ENCODE data around the gene CPED1.
"Not testable (repeated sequence)": the region's sequence is repeated elsewhere in the genome, so short reads cannot be mapped to it uniquely, and the experiment has no call there.

Gene CPED1

DNA sequence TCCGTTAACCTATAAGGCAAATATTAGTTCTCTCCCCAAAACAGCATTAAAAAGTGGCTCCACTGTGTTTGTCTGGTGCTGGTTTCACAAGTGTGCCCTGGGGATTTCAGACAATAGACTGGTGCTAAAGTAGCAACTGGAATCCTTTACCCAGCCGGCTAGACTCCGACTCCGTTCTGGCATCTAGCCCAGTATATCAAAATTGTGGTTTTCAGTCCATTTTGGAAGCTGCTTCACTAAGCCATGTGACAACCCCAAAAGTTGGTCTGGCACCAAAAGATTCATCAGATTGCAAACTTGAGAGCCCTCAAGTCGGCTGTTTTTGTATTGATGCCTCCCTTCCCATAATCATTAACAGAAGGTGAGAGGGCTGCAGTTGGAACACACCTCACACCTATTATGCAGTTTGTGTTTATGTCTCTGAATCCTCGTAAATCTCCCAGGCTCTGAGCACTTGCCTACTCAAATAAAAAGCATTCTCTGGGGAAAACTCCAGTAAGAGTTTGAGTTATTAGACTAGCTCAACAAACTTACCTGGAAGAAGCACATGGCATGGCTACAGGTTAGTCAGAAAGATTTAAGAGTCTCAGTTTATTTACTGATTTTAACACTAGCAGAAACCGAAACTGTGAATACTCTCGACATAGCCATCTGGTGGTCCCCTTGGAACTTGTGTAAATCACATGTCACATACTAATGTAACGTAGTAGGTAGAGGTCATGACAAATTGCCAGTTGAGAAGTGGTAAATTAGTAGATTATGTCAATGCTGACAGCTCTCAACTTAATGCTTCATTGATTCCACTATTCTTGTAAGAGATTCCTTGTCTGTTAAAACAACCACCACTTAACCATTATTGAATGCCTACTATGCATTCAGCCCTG is 325.5 kb downstream of the CPED1 start:
- H3K4me3 ChIP-seq (ENCODE audit: low read depth, low read length) = no peak overlapping the region
- TF ChIP-seq, protein P1, sequence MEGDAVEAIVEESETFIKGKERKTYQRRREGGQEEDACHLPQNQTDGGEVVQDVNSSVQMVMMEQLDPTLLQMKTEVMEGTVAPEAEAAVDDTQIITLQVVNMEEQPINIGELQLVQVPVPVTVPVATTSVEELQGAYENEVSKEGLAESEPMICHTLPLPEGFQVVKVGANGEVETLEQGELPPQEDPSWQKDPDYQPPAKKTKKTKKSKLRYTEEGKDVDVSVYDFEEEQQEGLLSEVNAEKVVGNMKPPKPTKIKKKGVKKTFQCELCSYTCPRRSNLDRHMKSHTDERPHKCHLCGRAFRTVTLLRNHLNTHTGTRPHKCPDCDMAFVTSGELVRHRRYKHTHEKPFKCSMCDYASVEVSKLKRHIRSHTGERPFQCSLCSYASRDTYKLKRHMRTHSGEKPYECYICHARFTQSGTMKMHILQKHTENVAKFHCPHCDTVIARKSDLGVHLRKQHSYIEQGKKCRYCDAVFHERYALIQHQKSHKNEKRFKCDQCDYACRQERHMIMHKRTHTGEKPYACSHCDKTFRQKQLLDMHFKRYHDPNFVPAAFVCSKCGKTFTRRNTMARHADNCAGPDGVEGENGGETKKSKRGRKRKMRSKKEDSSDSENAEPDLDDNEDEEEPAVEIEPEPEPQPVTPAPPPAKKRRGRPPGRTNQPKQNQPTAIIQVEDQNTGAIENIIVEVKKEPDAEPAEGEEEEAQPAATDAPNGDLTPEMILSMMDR (conservative IDR thresholded peaks at IDR 0.05; ENCODE audit: low read depth, low read length) = no peak
- DNase-seq (ENCODE audit: low read depth) = peak; percentile 76

DNA sequence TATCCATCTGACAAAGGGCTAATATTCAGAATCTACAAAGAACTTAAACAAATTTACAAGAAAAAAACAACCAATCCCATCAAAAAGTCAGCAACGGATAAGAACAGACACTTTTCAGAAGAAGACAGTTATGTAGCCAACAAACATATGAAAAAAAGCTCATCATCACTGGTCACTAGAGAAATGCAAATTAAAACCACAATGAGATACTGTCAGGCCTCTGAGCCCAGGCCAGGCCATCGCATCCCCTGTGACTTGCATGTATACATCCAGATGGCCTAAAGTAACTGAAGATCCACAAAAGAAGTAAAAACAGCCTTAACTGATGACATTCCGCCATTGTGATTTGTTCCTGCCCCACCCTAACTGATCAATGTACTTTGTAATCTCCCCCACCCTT is 326.7 kb downstream of the CPED1 start:
- DNase-seq (ENCODE audit: low read depth); H3K4me3 ChIP-seq (ENCODE audit: low read depth, low read length): not testable (repeated sequence)

DNA sequence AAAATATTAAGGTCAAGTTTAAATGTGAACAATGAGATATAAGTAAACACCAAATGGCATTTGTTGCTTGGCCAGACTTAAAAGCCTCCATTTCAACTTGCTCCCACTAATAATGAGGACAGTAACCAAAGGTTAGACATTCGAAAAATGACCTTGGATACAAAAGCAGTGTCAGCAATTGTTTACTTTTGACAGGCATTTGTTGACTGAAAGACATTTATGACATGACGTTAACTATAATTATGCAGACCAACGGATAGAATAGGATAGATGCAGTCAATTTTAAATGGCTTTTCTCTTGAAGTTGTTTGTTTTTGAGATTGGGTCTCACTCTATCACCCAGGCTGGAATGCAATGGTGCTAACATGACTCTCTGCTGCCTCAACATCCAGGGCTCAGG is 333.9 kb downstream of the CPED1 start:
- TF ChIP-seq, protein P1 (conservative IDR thresholded peaks at IDR 0.05; ENCODE audit: low read depth, low read length) = no peak
- DNase-seq (ENCODE audit: low read depth) = no peak
- H3K4me3 ChIP-seq (ENCODE audit: low read depth, low read length) = no peak overlapping the region

DNA sequence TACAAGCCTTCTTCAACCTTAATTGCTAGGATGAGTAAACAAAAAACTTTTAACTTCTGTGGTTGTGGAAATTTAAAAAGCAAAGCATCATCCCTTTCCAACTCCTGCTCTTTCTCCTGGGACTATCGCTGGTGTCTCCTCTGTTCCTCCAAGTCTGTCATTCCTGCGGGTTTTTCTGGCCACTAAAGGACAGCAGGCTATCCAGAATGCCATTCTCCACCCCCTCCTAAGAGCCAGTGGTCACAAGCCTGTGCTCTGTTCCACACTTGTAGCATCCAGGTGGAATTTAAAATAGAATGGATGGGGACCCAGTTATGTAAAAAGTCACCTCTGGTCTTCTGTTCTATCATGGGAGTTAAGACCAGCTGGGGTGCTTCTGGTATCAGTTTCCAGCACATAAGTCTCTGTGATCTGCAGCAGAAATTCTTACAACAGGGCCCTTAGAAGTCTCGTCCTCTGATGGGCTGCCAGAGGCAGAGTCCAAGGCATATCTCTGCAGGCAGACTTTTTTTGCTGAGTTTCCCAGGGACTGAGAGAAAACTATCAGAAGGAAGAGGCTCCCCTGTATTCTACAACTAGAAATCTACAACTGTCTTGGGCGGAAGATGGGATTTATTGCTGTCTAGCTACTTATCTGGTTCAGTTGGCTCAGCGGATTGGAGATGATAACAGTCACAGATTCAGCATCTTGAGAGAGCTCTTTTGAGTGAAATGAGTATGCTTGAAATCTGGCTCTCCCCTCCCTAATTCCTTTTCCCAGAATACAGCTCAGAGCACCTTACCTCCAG is 335.2 kb downstream of the CPED1 start:
- no peak for DNase-seq (ENCODE audit: low read depth)
- no peak overlapping the region for H3K4me3 ChIP-seq (ENCODE audit: low read depth, low read length)
- TF ChIP-seq, protein P1 (conservative IDR thresholded peaks at IDR 0.05; ENCODE audit: low read depth, low read length) = no peak

DNA sequence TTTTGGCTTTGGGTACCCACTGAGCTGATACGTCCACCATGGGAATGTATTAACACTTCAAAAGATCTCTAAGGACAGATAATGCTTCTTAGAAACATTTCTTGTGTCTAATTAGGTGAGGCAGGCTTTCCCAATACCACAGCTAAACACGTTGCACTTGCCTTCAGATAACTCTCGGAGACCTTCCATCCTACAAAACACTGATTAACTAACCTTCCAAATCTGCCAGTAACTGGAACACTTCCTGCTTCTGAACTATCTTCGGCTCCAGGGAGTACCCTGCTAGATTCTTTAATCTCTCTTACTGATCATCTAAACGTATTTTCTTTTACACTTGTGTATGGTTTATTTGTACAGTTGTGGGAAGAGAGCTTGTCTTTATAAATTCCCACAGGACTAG is 339.2 kb downstream of the CPED1 start:
- DNase-seq (ENCODE audit: low read depth) = no peak
- TF ChIP-seq, protein P1 (conservative IDR thresholded peaks at IDR 0.05; ENCODE audit: low read depth, low read length) = no peak
- H3K4me3 ChIP-seq (ENCODE audit: low read depth, low read length) = no peak overlapping the region

DNA sequence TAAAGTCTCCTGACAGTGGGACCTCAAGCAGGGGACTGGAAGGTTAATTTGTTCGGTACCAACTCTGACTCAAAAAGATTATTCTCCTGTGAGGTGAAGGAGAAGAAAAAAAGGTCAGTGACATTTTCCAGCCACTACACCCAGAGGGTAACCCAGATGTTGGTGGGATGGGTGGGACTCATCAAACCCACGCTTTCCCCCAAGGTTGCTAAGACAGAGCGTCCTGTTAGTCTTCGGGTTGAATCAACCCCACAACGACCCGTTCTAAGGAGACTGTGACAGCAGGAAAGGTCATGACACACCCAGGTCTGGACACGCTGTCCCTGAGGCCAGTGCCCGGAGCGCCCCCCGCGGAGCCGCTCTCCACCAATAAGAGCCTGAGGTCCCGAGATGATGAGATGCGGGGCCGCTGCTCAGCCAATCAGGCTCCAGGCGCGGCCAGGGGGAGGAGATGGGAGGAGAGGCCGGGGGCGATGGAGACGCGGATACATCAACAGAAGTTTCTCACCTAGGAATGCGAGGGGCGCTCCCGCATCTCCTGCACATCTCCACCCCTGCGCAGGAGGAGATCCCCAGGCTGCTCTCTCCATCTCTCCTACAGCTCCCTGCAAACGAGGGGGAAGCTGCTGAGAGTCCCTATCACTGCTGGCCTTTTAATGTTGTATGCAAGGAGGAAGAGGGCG is 340.1 kb downstream of the CPED1 start, which contains the start of gene WNT16:
TSS of gene WNT16 (plus strand) at position 493 of the 683 bp plus-strand sequence. CDS start 293 bp downstream, outside the sequence.
- TF ChIP-seq, protein P1 (conservative IDR thresholded peaks at IDR 0.05; ENCODE audit: low read depth, low read length) = no peak
- peak within 1 kb of the TSS; percentile 62 for H3K4me3 ChIP-seq (ENCODE audit: low read depth, low read length)
- DNase-seq (ENCODE audit: low read depth) = peak; percentile 41
